ENCODE data around the gene GTPBP1.

The GTPBP1 gene

GRCh38 chr22:38704654-38705234 lies 1.0 kb upstream of the GTPBP1 start:
- no peak for DNase-seq

GRCh38 chr22:38706101-38706900 lies 557 bp downstream of the GTPBP1 start:
- no peak for DNase-seq

- DNase-seq: no peak
These were observed 1.1 kb downstream of the GTPBP1 start for GRCh38 chr22:38706901-38707195.

GRCh38 chr22:38707346-38707745 lies 1.6 kb downstream of the GTPBP1 start:
- DNase-seq: no peak

GRCh38 chr22:38707984-38708383 lies 2.2 kb downstream of the GTPBP1 start:
- DNase-seq: no peak

GRCh38 chr22:38709306-38709705 lies 3.6 kb downstream of the GTPBP1 start:
- DNase-seq: no peak

GRCh38 chr22:38710351-38710750 lies 4.6 kb downstream of the GTPBP1 start:
- no peak for DNase-seq

- DNase-seq: no peak
These were observed 5.1 kb downstream of the GTPBP1 start for GRCh38 chr22:38710866-38711265.

GRCh38 chr22:38712486-38713207 lies 6.9 kb downstream of the GTPBP1 start:
- DNase-seq: no peak

- DNase-seq: no peak
These were observed 8.2 kb downstream of the GTPBP1 start for GRCh38 chr22:38713921-38714320.

- no peak for DNase-seq
These were observed 9.5 kb downstream of the GTPBP1 start for GRCh38 chr22:38715176-38715764.

GRCh38 chr22:38715852-38716251 lies 10.1 kb downstream of the GTPBP1 start:
- DNase-seq: no peak

- DNase-seq: no peak
These were observed 10.5 kb downstream of the GTPBP1 start for GRCh38 chr22:38716271-38716670.

GRCh38 chr22:38716826-38717225 lies 11.1 kb downstream of the GTPBP1 start:
- no peak for DNase-seq

- DNase-seq: no peak
These were observed 11.5 kb downstream of the GTPBP1 start for GRCh38 chr22:38717244-38717643.

GRCh38 chr22:38718414-38718813 lies 12.7 kb downstream of the GTPBP1 start:
- peak; percentile 55 for DNase-seq

GRCh38 chr22:38719196-38719595 lies 13.5 kb downstream of the GTPBP1 start:
- no peak for DNase-seq

- no peak for DNase-seq
These were observed 14.6 kb downstream of the GTPBP1 start for GRCh38 chr22:38720350-38720749.

- DNase-seq: no peak
These were observed 15.8 kb downstream of the GTPBP1 start for GRCh38 chr22:38721551-38721950.

- DNase-seq: no peak
These were observed 18.4 kb downstream of the GTPBP1 start for GRCh38 chr22:38724176-38724575.

GRCh38 chr22:38724926-38725571 lies 19.3 kb downstream of the GTPBP1 start:
- no peak for DNase-seq

GRCh38 chr22:38725900-38726655 lies 20.3 kb downstream of the GTPBP1 start:
- no peak for DNase-seq

- DNase-seq: no peak
These were observed 21.4 kb downstream of the GTPBP1 start for GRCh38 chr22:38727123-38727522.

All from NCI-H226 (cell line).